HG02588 (cell line): ENCODE results near the gene MYLK4.

Experiments used
- ATAC-seq: cut with Tn5 transposase; IDR thresholded peaks from one replicate; pipeline ENCODE4 v1.9.1; 2021; ENCODE audit warnings: mild to moderate bottlenecking, moderate library complexity; ENCODE audit not compliant: unreplicated experiment

The MYLK4 gene

DNA sequence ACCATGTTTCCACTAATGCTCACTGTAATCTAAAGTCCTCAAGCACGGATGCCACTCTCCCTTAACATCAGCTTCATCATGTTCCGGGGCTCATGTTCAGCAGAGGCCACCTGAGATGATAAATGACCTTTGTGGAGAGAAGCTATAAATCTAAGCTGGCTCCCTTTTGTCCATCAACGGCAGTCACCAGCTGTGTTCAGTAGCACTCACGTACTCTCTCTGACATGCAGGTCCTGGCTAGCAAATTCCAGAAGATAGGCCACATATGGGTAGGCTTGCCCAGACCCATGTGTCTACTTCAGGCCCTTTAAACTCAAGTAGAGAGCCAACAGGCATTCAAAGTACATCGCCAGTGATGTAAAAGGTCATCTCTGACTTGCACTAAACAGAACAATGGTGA, 38.6 kb downstream of the MYLK4 start:
- no peak for ATAC-seq

DNA sequence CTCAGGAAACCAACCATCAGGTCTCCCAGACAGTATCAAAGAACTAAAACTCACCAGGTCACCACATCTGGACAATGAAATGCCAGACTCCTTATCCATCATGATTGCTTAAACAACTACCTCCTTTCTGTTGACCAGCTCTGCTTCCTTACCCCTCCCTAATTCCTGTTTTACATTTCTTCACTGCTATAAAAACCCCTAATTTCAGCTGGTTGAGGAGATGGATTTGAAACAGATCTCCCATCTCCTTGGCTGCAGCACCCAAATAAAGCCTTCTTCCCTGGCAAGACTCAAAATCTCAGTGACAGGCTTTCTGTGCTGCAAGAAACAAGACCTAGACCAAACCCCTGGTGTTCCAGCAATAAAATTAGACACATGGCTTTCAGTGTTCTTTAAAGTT, 40.3 kb downstream of the MYLK4 start:
- ATAC-seq = no peak

DNA sequence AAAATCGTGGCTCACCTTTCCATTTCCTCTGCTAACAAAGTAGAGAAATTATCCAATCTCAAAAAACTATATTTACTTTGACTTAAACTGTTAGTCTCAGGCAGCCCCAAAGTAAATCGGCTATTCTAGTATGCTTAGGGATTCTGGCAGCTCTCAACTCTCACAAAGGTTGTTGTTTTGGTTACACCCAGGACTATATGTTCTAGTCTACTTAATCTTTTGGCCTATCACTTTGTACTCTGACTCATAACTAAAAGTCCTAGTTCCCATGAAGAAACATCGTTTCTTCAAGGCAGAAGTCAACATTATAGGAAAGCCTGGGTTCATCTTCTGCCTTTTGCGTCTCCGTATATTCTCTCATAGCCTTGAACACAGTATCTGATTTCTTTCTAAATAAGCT, 42.3 kb downstream of the MYLK4 start:
- no peak for ATAC-seq

DNA sequence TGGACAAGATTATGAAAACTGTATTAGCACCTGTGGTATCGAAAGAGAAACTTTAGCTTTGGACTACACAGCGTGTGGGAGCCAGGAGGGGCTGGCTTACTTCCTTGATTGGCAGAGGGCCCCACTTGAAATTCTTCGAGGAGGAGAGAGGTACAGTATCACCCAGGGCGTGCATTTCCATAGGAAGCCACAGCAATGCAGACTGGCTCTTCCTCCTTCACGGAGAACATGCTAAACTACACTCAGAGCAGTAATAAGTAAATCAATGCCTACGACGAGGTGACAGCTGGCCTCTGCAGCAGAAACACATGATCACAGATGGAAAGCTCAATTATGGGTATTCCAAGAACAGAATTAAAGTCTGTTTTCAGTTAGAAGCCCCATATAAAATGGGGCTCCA, 44.2 kb downstream of the MYLK4 start:
- ATAC-seq = no peak

DNA sequence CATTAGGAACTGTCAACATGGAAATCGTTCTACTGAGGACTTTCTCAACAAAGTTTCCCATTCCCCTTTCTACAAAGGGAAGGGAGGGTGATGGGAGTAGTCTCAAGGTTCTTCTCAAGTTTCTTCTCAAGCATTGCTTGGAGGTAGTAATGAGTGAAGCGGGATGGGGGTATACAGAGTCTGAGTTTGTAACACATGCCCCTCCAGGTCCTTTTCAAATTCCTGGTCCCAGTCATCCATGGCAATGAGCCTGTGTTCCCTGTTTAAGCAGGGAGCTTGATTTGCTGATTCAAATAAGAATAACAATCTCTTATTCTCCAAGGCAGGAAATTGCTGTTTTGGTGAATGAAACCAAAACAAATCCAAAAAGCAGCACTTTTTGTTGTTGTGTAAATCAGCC, 45.5 kb downstream of the MYLK4 start:
- no peak for ATAC-seq

DNA sequence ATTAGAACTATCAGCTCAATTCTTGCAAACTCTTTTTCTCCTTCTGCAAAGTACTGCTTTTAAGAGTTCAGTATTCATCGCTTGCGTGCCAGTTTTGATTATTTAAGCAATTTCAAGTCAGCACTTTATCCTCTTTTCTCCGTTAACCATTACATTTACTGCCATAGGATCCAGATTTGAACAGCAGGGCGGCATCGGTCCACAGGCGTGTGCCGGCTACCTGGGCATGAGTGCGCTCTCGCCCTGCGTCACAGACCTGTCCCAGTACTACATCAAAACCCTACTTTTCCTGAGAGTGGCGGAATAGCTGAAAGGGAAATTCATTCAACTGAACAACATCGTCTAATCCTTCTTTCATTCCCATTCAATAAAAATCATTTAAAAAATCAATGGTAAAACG, 53.4 kb downstream of the MYLK4 start:
- no peak for ATAC-seq

DNA sequence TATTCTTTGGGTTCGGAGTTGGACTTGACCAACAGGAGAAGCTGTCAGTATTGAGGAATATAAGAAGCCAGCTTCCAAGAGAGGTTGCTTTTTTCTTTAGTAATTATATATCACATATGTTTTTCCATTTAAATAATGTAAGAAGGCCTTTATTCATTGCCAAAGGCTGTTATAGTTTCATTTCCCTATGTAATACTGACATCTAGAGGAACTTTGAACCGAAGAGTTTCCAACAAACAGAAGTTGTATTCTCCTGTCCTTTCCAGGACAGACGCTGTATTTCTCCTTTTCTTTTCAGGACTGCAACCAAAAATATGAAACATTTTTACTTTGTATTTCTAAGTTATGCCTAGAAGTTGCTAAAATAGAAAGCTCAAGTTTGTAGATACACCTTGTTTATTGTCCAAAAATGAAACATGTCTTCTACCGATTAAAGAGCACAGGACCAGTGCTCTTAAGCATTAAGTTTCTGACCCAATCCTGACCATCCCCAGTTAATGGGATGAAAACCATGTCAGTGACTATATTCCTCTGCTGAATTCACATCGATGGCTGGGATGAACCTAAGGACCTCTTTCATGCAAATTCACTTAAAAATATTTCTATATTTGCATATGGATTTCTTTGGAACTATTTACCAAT, 55.1 kb downstream of the MYLK4 start:
- no peak for ATAC-seq

DNA sequence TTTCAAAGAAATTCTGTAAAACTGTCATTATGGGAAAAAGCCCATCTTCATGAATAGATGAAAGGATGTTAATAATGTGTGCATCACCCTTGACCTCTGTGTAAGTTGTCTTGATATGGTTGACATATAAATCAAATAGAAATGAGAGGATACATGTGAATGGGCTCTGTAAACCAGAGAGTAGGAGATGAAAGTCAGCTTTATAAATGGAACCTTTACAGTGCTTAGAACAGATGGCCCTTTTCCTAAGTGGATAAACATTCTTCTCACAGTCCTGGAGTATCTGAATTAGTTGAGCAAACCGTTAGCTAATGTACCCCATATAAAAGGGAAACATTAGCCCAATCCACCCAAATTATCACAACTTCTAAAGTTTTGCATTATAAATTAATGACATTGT, 57.5 kb downstream of the MYLK4 start:
- no peak for ATAC-seq

DNA sequence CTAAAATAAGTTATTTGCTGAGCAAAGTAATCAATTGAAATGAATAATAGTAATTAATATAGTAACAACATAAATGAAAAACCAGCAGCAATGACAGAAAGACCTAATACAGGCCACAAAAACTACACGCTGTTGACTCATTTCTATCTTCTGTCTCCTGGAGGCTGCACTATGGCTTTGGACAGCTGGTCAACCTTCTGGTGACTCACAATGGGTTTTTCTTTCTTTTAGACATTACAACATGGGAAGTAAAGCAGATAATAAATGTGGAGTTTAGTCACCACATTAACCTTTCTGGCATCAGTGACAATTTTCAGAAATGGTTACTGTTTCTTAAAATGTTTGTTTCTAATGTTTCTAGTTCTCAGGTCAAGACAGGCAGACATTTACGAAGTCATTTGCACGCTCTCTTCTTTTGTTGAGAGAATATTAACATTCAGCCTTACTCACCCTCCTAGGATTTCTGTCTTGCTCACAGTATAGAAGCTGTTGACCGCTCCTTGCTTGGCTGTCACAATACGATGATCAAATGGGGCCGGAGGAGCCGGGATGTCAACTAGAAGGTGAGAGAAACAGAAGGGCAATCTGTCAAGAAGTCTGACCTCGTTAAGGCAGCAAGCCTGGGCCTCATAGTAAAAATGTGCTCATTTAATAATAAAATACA, 62.2 kb downstream of the MYLK4 start:
- ATAC-seq = no peak

DNA sequence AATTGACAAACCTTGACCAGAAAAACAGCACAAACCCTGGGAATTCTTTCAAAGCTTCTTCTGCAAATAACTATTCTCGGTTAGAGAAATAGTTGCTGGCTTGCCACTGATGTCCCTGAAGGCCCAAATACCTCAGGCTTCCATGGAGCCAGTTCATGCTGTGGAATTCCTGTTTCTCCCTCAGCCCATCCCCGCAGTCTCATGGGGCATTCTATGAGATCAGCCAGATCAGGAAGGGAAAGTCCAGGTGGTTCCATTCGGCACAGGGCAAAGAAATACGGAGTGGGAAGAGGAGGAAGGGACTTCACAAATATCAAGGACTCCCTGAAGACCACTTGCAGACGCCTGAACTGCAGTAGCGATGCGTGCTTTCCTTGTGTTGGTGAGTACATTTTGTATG, 63.3 kb downstream of the MYLK4 start:
- ATAC-seq = no peak

DNA sequence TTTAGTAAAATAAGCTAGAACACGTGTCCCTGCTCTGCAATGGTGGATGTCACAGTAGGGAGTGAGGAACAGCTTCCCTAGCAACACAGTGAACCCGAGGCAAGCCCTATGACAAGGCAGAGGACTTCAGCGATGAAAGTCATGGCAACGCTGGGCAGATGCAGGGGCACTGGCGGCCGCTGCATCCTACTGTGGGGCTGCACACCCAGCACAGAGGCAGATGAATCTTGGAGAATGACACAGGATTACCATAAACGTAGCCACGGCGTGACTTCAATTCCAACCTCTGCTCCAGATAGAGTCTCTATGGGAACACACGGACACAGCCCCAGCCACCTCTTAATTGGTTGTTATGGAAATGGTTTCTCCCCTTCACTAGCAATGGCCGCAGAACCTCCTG, 64.2 kb downstream of the MYLK4 start:
- no peak for ATAC-seq

DNA sequence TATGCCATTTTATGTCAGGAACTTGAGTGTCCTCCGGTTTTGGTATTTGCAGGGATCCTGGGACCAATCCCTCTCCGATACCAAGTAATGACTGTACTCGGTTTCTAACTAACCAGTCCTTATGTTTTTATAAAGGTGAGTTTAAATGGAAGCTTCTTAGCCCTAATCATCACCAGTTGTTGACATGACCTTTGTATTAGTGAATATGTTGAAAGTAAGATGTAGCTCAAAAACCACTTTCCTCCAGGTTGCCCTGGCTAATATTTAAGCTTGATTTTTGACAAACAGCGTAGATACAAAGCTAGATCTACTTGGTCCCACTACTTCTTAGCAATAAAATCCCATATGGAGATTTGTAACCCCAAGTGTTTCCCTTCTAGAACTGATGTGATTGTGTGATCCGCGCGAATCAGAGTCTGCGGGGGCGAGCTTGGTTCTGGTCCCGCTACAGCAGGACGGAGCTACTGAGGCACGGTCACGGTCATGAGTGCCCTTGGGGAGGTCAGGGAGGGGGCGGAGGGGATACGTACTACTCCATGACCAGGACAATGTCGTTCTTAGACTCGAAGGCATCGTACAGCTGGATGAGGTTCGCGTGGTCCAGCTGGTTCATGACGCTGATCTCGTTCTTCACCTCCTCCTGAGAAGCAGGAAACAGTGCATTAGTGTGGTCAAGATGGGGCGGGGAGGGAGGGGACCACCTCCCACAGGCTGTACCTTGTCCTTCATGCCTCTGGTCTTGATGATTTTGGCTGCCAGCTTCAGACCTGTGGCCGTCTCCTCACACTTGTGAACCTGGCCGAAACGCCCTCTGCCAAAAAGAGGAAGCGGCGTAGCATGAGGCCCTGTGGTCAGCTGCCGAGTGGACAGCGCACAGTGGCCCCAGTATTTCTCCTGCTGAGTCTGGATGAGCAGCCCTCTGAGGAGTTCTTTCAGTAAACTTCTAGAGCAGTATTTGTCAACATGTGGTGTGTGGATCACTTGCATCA, 65.7 kb downstream of the MYLK4 start:
- ATAC-seq = no peak

DNA sequence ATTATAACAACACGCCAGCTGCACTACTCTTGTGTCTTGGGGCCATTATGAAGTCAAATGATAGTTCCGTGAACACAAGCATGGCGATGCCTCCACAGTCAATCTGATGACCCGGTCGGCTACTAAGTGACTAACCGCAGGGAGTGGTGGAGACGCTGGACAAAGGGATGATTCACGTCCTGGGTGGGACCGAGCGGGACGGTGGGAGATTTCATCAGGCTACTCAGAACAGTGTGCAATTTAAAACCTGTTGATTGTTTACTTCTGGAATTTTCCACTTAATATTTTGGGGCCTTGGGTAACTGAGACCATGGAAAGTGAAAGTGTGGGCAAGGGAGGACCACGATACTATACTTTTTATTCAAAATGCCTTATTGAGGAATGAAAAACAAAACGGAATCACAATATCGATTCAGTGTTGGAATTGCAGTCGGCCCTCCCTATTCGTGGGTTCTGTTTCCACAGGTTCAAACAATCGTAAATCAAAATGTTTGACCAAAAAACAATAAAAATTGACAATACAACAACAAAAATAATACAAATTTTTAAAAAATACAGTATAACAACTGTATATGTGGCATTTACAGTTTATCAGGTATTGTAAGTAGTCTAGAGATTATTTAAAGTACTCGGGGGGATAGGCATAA, 66.5 kb downstream of the MYLK4 start:
- no peak for ATAC-seq

DNA sequence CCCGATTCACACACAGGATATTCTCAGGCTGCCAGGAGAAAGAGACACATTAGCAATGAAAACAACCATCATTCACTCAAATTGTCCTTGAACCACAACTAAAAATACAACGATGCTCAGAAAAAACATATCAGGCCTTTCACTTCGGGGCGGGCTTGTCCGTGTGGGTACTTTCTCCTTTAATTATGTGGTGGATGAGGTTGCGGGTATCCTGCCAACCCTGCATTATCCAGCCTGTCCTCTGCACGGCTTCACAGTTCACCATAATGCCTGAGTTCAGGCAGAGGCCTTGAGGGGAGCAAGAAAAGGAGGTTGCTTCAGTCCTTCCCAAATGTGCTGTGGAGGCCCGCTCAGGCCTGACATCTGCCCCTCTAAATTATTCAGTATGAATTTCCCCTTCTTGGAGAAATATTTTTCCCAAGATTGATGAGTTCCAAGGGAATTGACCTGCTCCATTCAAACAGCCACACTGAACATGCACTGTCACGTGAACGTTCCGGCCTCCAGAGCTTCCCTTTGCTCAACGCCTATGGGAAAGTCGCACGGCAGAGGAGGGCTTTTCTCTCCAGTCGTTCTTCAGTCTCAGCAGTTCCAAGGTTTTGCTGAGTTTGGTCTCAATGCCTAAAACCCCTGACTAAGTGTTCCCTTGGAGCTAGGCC, 70.3 kb downstream of the MYLK4 start:
- no peak for ATAC-seq

DNA sequence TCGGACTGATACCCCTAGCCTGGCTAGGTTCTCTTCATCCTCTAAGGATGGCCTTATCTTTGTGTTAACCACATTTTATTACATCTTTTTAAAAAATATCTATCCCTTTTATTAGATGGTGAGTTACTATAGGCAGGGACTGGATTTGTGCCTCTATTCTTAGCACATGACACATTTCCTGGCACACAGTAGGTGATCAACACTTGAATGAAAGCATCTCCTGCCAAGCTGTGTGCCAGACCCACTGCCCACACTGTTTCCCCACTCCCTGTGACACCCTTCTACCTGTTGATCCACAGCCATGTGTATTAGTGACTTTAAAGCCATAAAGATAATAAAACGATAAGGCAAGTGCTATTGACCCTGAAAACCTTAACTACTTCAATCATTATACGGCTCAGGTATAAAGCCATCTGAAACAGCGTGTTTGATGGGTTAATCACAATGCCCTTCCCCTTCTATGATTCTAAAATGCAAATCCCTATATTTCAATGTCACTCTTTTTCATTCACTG, 73.6 kb downstream of the MYLK4 start:
- ATAC-seq = no peak

DNA sequence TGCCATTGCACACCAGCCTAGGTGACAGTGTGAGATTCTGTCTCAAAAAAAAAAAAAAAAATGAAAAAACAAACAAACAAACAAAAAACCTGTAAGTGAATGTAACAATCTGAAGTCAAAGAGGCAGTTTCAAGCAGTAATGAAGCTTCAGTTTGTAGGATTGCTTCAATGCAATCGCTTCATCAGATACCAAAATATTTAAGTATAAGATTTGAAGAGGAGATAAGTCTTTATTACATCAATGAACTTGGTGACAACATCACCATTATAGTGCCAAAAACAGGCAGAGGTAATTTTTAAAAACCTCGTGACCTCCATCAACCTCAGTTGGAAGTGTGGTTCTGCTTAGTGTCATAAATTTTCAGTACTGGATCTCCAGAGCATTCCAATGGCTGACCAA, 74.7 kb downstream of the MYLK4 start:
- no peak for ATAC-seq

DNA sequence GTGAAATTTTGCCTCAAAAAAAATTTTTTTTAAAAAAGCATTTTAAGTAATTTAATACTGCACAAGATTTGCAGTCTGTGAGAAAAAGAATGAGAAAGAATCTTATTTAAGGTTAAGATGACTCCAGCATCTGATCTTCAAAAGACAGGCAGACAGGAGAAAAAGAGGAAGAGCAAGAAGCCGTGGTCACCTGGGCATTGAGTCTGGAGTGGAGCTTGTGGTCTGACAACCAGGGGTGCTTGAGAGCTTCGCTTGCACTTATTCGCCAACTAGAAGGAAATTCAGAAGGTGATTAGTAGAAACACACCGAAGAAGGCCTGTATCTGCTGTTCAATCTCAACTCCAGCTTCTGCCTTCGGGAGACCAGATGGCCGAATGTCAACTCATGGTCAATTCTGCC, 75.9 kb downstream of the MYLK4 start:
- ATAC-seq = no peak

DNA sequence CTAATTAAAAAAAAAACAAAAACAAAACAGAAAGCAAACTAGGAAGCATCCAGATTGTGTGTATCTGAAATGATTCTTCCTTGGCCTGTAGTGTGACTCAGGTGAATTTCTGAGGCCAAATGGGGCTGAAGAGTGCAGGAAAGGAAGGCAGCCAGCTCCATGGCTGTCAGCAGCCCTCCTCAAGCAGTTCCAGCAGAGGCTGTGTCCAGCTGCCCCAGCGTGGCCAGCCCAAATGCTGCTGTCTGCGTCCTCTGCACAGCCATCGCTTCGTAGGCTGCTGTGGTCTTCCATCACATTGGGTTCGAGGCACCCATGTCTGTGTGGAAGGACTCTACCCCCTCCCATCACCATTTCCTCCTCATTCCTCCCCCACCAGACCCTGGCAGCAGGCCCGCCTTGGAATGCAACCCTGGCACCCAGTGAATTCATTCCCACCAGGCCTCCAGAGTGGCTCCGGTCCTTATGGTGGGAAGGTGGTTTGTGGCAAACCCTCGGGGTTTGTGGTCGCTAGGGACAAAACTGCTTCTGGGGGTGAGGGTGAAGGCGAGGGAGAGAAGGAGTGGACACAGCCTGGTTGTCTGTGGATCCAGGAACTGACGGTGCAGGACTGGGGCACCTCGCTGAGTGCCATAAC, 81.5 kb downstream of the MYLK4 start:
- no peak for ATAC-seq

DNA sequence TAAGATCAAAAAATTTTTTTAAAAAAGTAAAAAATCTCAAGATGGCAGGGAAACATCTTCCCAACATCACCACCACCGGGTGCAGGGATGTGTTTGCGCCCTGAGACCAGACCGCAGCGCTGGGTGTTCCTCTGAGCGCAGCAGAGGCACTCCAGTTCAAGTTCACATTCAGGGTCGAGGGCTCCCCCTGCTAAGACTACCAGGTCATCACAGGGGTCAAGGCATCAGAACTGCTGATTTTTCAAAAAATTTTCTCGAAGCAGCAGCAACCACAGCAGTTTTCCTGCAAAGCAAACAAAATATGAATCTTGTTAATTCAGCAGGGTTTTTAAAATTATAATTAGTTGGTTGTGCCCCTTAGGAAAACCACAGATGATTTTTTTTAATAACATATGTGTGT, 83.1 kb downstream of the MYLK4 start:
- no peak for ATAC-seq

DNA sequence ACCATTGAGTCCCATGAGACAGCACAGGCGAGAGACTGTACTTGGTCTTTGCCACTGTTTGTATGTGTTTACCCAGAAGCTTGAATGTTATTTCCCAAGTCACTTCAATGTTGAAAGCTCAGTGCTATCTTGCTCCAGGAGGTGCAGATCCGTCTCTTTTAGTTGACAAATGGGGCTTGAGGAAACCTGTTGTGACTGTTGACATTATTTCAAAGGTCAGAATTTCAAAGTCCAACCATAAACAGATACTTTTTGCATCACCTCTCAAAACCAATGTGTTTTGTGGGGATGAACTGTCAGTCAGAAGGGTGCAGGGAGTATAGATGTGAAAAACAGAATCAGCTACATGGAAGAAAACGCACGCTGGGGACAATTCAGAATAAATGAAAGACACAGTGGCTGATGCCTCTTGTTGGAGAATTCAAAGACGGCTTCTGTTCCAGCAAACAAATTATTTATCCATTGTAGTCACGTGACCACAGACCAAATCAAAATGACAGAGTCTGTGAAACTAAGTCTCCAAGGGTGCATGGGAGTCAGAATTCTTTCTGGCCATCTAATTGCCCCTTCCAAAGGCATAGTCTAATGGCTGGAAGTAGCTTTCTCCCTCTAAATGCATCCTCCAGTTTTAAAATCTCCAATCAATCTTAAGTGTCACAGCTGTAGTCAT, 83.7 kb downstream of the MYLK4 start:
- ATAC-seq = no peak
